ENCODE results near the gene ZNF607.
"Not testable (repeated sequence)": the region's sequence is repeated elsewhere in the genome, so short reads cannot be mapped to it uniquely, and the experiment has no call there.

The ZNF607 gene

DNA sequence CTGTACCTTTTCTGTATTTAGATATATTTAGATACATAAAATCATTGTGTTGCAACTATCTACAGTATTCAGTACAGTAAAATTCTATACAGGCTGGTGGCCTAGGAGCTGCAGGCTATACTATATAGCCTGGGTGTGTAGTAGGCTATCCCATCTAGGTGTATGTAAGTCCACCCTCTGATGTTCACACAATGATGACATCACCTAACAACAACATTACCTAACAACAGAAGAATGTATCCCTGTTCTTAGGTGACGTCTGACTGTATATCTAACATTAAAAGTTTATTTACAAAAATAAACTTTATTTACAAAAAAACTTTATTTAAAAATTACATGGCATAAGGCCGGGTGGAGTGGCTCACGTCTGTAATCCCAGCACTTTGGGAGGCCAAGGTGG lies 36.0 kb downstream of the ZNF607 start:
- Mint-ChIP-seq H3K9me3 (peaks cover 39% of the 10 kb centered on the region), H3K27me3 (no peaks in the 10 kb centered on the region), H3K27ac (no peak overlapping the region), H3K4me3 (no peak overlapping the region), H3K4me1 (ENCODE audit: low read depth) (no peaks in the 10 kb centered on the region), H3K36me3 (ENCODE audit: low read depth) (peaks cover 60% of the 10 kb centered on the region)
- DNase-seq, result no peak

DNA sequence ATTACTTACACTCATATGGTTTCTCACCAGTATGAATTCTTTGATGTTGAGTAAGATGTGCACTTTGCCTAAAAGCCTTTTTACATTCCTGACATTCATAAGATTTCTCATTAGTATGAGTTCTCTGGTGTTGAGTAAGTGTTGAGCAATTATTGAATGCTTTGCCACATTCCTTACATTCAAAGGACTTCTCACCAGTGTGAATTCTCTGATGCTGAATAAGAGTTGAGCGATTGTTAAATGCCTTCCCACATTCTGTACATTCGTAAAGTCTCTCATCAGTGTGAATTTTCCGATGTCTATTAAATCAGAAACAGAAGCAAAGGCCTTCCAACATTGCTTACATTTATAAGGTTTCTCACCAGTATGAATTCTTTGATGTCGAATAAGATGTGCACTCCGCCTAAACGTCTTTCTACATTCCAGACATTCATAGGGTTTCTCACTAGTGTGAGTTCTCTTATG lies 50.1 kb downstream of the ZNF607 start:
- peaks cover 45% of the 10 kb centered on the region for H3K36me3 Mint-ChIP-seq (ENCODE audit: low read depth)
- H3K9me3 Mint-ChIP-seq, result peaks cover 44% of the 10 kb centered on the region
- H3K27ac Mint-ChIP-seq, result no peak overlapping the region
- no peak overlapping the region for H3K4me3 Mint-ChIP-seq
- no peak for DNase-seq
- no peaks in the 10 kb centered on the region for H3K27me3 Mint-ChIP-seq
- no peaks in the 10 kb centered on the region for H3K4me1 Mint-ChIP-seq (ENCODE audit: low read depth)

DNA sequence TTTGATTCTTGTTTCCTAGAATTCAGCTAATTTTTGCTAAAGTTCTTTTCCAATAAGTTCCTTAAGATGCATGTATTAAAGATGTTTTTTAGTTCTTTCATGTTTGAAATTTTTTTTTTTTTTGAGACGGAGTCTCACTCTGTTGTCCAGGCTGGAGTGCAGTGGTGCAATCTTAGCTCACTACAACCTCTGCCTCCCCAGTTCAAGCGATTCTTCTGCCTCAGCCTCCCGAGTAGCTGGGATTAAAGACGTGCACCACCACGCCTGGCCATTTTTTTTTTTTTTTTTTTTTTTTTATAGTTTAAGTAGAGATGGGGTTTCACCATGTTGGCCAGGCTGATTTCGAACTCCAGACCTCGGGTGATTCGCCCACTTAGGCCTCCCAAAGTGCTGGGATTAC lies 62.4 kb downstream of the ZNF607 start:
- not testable (repeated sequence) for H3K27me3 Mint-ChIP-seq, DNase-seq, H3K27ac Mint-ChIP-seq
- peak overlapping the region; percentile 93 for H3K4me3 Mint-ChIP-seq
- peaks cover 57% of the 10 kb centered on the region for H3K36me3 Mint-ChIP-seq (ENCODE audit: low read depth)
- peaks cover 36% of the 10 kb centered on the region for H3K4me1 Mint-ChIP-seq (ENCODE audit: low read depth)
- peaks cover 26% of the 10 kb centered on the region for H3K9me3 Mint-ChIP-seq

DNA sequence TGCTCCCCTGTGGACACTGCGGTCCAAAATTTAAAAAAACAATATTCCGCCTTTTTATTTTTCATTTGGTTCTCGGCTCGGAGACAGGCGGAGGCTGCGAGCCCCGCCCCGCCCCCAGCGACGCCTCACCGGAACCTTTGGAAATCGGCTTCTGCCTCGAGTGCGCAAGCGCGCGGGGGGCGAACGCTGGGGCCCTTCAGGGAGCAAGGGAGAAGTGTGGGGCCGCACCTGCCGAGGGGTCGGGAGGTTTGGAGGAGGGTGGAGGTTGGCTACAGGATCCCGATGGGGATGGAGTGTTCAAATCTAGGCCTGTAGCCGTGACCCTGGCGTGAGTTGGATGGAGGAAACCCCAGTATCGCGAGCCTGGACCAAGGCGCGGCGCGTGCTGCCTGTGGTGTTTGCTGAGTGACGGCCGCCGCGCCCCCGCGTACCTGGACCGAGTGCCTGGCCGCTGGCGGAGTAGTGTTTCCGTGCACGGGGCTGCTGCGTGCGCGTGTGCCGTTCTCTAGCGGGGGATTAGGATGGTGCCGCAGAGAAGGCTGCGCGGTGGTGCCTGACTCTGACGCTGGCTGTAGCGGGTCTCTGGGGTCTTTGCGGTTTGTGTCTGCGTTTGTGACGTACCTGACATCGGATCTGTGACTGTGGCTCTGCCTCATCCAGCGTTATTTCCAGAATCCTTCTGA lies 63.7 kb downstream of the ZNF607 start:
- Mint-ChIP-seq H3K4me1 (ENCODE audit: low read depth) (peaks cover 36% of the 10 kb centered on the region), H3K27me3 (no peaks in the 10 kb centered on the region), H3K36me3 (ENCODE audit: low read depth) (peaks cover 60% of the 10 kb centered on the region), H3K27ac (peak overlapping the region; percentile 97), H3K9me3 (peaks cover 20% of the 10 kb centered on the region), H3K4me3 (peak overlapping the region; percentile 93)
- DNase-seq, result peak; percentile 90

DNA sequence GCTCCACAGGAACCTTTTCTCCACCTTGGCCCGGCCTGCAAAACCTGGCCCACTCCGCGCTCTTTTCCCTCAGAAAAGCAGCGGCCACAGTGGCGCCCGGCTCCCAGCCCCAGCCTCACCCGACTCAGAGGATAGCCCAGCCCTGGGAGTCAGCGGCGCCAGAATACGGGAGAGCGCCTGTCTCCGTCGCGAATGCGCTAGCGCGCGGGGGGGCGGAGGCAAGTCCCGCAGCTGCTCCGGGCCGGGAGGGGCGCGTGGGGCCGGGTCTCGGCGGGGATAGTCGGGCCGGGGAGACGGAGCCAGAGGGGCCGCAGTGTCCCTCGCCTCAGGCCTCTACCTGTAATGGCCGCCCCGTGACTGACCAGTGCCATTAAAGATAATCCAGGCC lies 64.3 kb downstream of the ZNF607 start, which contains the start of gene ZFP30:
TSS of gene ZFP30 (minus strand) at position 165 of the 388 bp plus-strand sequence. CDS start 7,643 bp downstream, outside the sequence.
- Mint-ChIP-seq H3K27me3 (no peaks in the 10 kb centered on the region), H3K27ac (peak within 1 kb of the TSS; percentile 97), H3K36me3 (ENCODE audit: low read depth) (peaks cover 60% of the 10 kb centered on the region), H3K4me1 (ENCODE audit: low read depth) (peaks cover 36% of the 10 kb centered on the region), H3K4me3 (peak within 1 kb of the TSS; percentile 93), H3K9me3 (peaks cover 16% of the 10 kb centered on the region)
- peak; percentile 85 for DNase-seq

DNA sequence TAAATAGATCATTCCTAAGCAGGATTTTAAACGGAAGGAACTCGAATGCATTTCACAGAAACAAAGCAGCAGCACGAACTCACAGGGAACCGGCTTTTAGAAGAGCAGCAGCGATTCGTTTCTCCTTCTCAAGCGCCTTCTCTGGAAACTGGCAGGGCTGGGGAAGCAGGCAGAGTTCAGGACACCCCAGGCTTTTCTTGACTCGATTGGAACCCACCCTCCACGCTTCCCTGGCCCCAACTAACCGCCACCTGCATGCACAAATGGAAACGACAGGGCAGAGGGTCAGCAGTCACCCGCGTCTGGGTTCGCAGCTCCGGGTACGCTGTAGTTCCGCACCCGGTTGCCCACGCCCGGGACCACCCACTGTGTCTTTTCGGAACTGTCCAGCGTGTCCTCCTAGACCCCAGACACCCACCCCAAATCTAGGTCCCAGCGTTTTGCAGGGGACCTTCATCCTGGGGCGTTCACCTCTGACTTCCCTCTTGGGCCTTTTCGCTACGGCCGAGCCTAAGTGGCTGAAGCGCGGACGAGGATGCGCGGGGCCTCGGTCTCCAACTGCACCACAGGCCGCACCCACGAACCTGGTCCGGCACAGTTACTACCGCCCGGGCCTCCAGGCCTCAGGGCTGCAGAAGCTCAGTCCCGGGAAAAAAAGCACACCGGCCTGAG lies 64.8 kb downstream of the ZNF607 start:
- Mint-ChIP-seq H3K9me3 (peaks cover 16% of the 10 kb centered on the region), H3K4me1 (ENCODE audit: low read depth) (peaks cover 36% of the 10 kb centered on the region), H3K27ac (peak overlapping the region; percentile 97), H3K36me3 (ENCODE audit: low read depth) (peaks cover 65% of the 10 kb centered on the region), H3K27me3 (no peaks in the 10 kb centered on the region), H3K4me3 (peak overlapping the region; percentile 93)
- DNase-seq, result peak; percentile 61

DNA sequence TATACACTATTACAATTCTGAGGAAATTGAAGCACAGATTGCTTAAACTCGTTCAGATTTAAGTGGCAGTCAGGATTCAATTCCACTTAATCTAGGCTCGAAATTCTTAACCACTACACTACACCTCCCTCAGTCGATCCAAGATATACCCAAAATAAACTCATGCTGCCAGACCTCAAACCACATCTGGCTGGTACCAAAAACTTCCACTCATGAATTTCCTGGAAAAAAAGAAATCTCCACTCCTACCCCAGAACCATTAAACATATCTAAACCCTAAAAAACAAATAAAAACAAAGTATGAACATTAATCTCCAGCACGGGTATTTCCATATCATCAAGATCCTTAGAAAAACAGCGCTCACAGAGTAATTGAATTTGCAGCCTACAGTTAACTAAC lies 65.4 kb downstream of the ZNF607 start:
- Mint-ChIP-seq H3K36me3 (ENCODE audit: low read depth) (peaks cover 66% of the 10 kb centered on the region), H3K27ac (peak overlapping the region; percentile 97), H3K9me3 (peaks cover 16% of the 10 kb centered on the region), H3K4me1 (ENCODE audit: low read depth) (peaks cover 36% of the 10 kb centered on the region), H3K4me3 (peak overlapping the region; percentile 93), H3K27me3 (no peaks in the 10 kb centered on the region)
- no peak for DNase-seq

Measured in activated T-cell treated with anti-CD3 and anti-CD28 coated beads, Interleukin-2, amount 50 U/mL, for 24 hours (primary cell).